ENCODE data around the gene LCE1A. TPM values are rescaled to one million over a fixed set of nuclear protein-coding genes. Genes with fewer than 3 reads are reported as not detected.

Gene LCE1A
- 100 to 1,000 TPM in 3 of 4 donors, 10 to 100 TPM in 1; 69.4 to 516 (median 417) TPM for total RNA-seq

- no peak for DNase-seq (ENCODE audit: low spot score in 2 of 2)
- Histone ChIP-seq H3K4me3 (no peak within 1 kb of the TSS), H3K9me3 (no peaks in the 10 kb centered on the region), H3K36me3 (no peaks in the 10 kb centered on the region), H3K4me1 (no peaks in the 10 kb centered on the region), H3K27ac (no peak within 1 kb of the TSS), H3K27me3 (no peaks in the 10 kb centered on the region)
- 93% methylated on average over 2 of the region's 2 CpGs for WGBS
- TF ChIP-seq POLR2A (IDR thresholded peaks at IDR 0.05) (no peak), EP300 (IDR thresholded peaks at IDR 0.05) (no peak), POLR2AphosphoS5 (IDR thresholded peaks at IDR 0.05) (no peak)
- TF ChIP-seq, protein P1, sequence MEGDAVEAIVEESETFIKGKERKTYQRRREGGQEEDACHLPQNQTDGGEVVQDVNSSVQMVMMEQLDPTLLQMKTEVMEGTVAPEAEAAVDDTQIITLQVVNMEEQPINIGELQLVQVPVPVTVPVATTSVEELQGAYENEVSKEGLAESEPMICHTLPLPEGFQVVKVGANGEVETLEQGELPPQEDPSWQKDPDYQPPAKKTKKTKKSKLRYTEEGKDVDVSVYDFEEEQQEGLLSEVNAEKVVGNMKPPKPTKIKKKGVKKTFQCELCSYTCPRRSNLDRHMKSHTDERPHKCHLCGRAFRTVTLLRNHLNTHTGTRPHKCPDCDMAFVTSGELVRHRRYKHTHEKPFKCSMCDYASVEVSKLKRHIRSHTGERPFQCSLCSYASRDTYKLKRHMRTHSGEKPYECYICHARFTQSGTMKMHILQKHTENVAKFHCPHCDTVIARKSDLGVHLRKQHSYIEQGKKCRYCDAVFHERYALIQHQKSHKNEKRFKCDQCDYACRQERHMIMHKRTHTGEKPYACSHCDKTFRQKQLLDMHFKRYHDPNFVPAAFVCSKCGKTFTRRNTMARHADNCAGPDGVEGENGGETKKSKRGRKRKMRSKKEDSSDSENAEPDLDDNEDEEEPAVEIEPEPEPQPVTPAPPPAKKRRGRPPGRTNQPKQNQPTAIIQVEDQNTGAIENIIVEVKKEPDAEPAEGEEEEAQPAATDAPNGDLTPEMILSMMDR (IDR thresholded peaks at IDR 0.05): no peak
Measured at GRCh38 chr1:152827173-152827572, at the start of gene LCE1A. LCE1A (plus strand) TSS chr1:152827473; CDS start chr1:152827473, 0 bp downstream.

DNA sequence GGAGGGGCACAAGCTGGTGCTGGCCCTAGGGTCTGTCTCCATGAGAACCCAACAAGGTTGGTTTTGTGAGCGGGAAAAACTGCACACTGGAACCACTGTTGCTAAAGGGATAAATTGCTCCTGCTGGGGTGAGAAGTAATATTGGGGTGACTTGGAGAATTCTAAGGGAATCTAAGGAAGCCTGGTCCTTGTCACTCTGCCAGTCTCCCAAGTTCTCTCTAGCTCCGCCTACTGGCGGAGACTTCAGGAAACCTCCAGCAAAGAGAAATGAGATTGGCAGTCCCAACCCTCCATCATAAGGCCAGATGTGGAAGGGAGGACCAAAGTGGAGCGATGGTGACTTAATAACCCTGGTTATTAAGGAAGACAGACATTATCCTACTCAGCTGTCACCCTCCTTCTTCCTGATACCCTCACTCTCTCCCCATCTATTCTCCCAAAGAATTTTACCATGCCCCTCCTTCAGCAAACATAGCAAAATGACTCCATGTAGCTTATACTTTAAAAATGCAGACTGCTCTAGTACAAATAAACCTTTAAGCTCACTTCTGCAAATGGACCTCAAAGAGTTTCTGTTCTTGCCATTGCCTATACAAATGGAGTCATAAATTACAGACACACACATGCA is 49.6 kb upstream of the LCE1A start:
- TF ChIP-seq POLR2AphosphoS5 (IDR thresholded peaks at IDR 0.05): no peak
- TF ChIP-seq, protein P1 (IDR thresholded peaks at IDR 0.05): no peak
- Histone ChIP-seq H3K4me3 (no peak overlapping the region), H3K36me3 (no peaks in the 10 kb centered on the region), H3K9me3 (no peaks in the 10 kb centered on the region), H3K27me3 (no peaks in the 10 kb centered on the region), H3K4me1 (no peaks in the 10 kb centered on the region), H3K27ac (no peak overlapping the region)
- 56% methylated on average over 4 of the region's 4 CpGs for WGBS
- DNase-seq (ENCODE audit: low spot score in 2 of 2): no peak

DNA sequence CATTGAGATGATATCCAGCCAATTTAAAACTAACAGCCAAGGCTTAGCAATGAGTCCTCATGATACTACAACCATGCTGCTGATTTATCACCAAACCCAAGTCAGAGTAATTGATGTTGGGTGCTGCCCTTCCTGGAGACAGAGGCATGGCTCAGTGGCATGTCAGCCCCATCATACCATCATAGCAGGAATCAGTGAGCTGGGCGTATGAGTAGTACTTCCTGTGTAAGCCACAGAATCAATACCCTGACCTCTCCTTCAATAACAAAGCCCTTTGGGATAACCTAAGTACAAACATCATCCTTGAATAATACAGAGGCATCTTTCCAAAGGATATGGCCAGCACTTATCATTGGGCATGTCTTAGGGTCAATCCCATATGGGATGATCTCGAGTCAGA is 44.2 kb upstream of the LCE1A start:
- no peaks in the 10 kb centered on the region for H3K36me3 ChIP-seq

DNA sequence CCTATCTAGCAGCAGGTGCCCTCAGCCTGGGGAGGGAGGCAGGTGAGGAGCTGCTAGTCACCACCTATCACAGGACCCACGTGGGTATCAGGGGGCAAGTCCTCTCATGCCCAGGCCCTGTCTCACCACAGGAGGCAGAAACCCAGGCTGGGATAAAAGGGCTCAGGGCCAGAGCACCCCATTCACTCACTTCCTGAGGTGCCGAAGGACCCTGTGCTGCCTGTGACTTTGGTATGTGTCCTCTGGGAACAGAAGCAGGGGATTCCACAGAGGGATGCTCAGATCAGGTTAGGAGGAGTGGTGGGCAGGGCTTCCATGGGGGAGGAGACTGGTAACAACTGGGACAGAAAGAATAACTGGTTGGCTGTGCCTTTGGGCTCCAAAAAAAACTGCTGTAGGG is 41.2 kb upstream of the LCE1A start, which contains the start of gene LCE1E:
TSS of gene LCE1E (plus strand) at position 181 of the 400 bp plus-strand sequence. CDS start 1,043 bp downstream, outside the sequence.
- WGBS: 53% methylated on average over 2 of the region's 2 CpGs

More for the DNA sequence above, 44.2 kb upstream of the LCE1A start:
- no peaks in the 10 kb centered on the region for H3K27me3 ChIP-seq
- no peaks in the 10 kb centered on the region for H3K9me3 ChIP-seq
- TF ChIP-seq EP300 (IDR thresholded peaks at IDR 0.05): no peak
- no peak for TF ChIP-seq POLR2AphosphoS5 (IDR thresholded peaks at IDR 0.05)
- TF ChIP-seq, protein P1 (IDR thresholded peaks at IDR 0.05): no peak
- no peak for TF ChIP-seq POLR2A (IDR thresholded peaks at IDR 0.05)
- H3K4me3 ChIP-seq: no peak overlapping the region
- no peaks in the 10 kb centered on the region for H3K4me1 ChIP-seq
- no peak overlapping the region for H3K27ac ChIP-seq
- WGBS: 78% methylated on average over 2 of the region's 2 CpGs
- DNase-seq (ENCODE audit: low spot score in 2 of 2): no peak

DNA sequence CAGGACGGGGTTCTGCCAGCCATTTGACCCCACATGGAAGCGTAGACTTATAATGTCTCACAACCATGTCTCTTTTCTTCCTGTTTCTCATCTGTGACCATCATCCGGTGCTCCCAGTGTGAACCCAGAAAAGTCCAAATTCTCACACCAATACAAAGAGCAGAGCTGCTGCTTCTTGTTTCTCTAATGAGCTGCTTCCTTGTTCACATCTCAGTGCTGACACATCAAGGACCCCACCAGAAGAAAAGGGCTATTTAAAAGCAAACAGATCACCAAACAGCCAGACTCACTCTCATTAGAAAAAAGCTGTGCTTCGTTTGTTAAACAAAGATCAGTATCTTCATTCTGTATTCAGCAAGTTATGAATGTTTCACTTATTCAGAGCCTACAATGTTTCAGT is 31.6 kb upstream of the LCE1A start:
- TF ChIP-seq POLR2AphosphoS5 (IDR thresholded peaks at IDR 0.05) (no peak), POLR2A (IDR thresholded peaks at IDR 0.05) (no peak), EP300 (IDR thresholded peaks at IDR 0.05) (no peak)
- TF ChIP-seq, protein P1 (IDR thresholded peaks at IDR 0.05): no peak
- no peak overlapping the region for H3K4me3 ChIP-seq
- no peak overlapping the region for H3K27ac ChIP-seq
- no peaks in the 10 kb centered on the region for H3K36me3 ChIP-seq
- no peaks in the 10 kb centered on the region for H3K4me1 ChIP-seq
- no peaks in the 10 kb centered on the region for H3K27me3 ChIP-seq
- 67% methylated on average over 4 of the region's 4 CpGs for whole genome bisulfite sequencing
- no peaks in the 10 kb centered on the region for H3K9me3 ChIP-seq
- DNase-seq (ENCODE audit: low spot score in 2 of 2): no peak

More for the DNA sequence above, 41.2 kb upstream of the LCE1A start, which contains the start of gene LCE1E:
- no peak for DNase-seq (ENCODE audit: low spot score in 2 of 2)
- no peak for TF ChIP-seq EP300 (IDR thresholded peaks at IDR 0.05)
- TF ChIP-seq POLR2A (IDR thresholded peaks at IDR 0.05): no peak
- TF ChIP-seq, protein P1 (IDR thresholded peaks at IDR 0.05): no peak
- TF ChIP-seq POLR2AphosphoS5 (IDR thresholded peaks at IDR 0.05): no peak
- no peaks in the 10 kb centered on the region for H3K4me1 ChIP-seq
- no peaks in the 10 kb centered on the region for H3K36me3 ChIP-seq
- H3K27me3 ChIP-seq: no peaks in the 10 kb centered on the region
- H3K27ac ChIP-seq: no peak within 1 kb of the TSS
- no peak within 1 kb of the TSS for H3K4me3 ChIP-seq
- no peaks in the 10 kb centered on the region for H3K9me3 ChIP-seq
